Measurements from ENCODE around the gene BAG3. TPM values are rescaled to one million over a fixed set of nuclear protein-coding genes. Genes with fewer than 3 reads are reported as not detected.

The BAG3 gene
- polyA plus RNA-seq, 3 donors: 12.1 to 90.9 (median 44.0) TPM

DNA sequence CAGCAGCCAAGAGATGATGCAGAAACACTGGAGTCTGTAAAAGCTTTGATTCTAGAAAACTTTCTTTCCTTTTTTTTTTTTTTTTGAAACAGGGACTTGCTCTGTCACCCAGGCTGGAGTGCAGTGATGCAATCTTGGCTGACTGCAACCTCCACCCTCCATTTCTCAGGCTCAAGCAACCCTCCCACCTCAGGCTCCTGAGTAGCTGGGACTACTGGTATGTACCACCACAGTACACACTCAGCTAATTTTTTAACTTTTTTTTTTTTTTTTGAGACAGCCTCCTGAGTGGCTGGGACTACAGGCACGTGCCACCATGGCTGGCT, 17.0 kb upstream of the BAG3 start:
- 53 to 80% (median 64%) methylated on average over 1 of the region's 1 CpG for WGBS, 3 donors
- H3K27ac ChIP-seq (ENCODE audit: low read depth, low read length): no peak overlapping the region

- no peak overlapping the region for H3K27ac ChIP-seq (ENCODE audit: low read depth, low read length)
- 71 to 79% (median 76%) methylated on average over 4 of the region's 4 CpGs for WGBS, 3 donors
These were observed 13.5 kb upstream of the BAG3 start for GRCh38 chr10:119637631-119638030.

DNA sequence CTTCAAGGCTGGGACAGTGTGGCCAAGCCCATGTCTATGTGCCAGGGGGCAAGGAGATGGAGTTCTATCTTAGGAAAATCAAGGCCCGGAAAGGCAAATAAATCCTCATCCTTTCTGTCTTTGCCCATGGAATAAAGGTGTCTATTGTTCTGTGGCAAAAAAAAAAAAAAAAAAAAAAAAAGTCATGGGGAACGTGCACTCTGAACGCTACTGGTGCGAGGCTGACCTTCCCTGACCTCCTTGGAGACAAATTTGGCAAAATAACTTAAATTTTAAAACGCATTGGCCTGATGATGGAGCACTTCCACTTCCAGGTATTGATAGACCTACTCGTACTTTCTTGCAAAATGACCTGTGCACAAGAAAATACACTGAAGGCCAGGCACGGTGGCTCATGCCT, 12.2 kb upstream of the BAG3 start:
- 59 to 70% (median 67%) methylated on average over 7 of the region's 7 CpGs for WGBS, 3 donors
- H3K27ac ChIP-seq (ENCODE audit: low read depth, low read length): no peak overlapping the region

DNA sequence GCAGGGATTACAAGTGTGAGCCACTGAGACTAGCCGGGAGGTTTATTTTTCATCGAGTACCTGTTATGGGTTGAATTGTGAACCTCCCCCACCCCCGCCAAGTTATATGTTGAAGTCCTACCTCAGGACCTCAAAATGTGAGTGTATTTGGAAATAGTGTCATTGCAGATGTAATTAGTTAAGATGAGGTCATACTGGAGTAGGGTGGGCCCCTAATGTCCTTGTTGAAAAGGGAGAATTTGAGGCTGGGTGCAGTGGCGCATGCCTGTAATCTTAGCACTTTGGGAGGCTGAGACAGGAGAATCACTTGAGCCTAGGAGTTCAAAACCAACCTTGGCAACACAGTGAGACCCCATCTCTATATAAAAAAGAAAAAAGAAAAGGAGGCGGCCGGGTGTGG, 10.8 kb upstream of the BAG3 start:
- 93 to 98% (median 95%) methylated on average over 6 of the region's 6 CpGs for WGBS, 3 donors
- H3K27ac ChIP-seq (ENCODE audit: low read depth, low read length): no peak overlapping the region

- H3K27ac ChIP-seq (ENCODE audit: low read depth, low read length): no peak overlapping the region
- WGBS, 3 donors: 62 to 87% (median 86%) methylated on average over 8 of the region's 8 CpGs
These were observed 10.2 kb upstream of the BAG3 start for GRCh38 chr10:119640875-119641526.

GRCh38 chr10:119642556-119643111, 8.5 kb upstream of the BAG3 start:
- no peak overlapping the region for H3K27ac ChIP-seq (ENCODE audit: low read depth, low read length)
- 82 to 95% (median 91%) methylated on average over 2 of the region's 2 CpGs for WGBS, 3 donors

DNA sequence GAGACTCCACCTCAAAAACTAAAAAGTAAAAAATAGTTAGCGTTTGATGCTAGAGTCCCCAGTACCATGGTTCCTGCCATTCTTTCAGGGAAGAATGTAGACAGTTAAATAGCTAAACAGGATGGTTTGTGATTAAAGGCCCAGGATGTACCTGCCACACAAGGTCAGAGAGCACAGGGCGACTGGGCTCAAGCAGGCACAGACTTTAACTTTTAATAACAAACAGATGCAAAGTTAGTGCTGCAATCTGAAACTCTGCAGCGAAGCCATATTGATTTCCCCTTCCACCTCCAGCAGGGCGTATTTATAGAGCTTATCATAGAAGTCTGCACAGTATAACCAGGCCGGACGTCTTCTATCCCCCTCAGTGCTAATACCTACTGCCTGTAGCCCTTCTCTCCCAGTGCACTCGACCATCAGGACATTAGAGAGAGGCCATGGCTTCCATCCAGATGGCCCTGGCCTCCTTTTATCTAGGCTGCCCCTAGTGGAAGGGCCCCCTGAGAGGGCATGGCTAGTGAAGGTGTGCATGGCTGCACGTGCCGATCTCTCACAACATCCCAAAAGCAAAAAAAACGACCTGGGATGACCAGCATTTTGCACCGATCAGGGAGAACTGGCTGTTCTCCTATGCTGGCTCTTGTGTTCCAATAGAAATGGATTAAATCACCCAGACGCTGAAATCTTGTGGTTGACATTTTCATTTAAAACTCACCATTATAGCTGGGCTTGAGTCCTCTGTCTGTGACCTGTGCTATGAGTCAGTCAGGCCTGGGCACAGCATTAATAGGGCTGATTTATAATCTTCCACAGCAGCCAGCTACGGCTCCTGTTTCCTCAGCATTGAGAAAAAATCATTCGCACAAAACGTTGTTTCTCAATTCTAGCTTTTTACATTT, 7.6 kb upstream of the BAG3 start:
- H3K27ac ChIP-seq (ENCODE audit: low read depth, low read length): no peak overlapping the region
- WGBS, 3 donors: 51 to 84% (median 83%) methylated on average over 15 of the region's 15 CpGs

DNA sequence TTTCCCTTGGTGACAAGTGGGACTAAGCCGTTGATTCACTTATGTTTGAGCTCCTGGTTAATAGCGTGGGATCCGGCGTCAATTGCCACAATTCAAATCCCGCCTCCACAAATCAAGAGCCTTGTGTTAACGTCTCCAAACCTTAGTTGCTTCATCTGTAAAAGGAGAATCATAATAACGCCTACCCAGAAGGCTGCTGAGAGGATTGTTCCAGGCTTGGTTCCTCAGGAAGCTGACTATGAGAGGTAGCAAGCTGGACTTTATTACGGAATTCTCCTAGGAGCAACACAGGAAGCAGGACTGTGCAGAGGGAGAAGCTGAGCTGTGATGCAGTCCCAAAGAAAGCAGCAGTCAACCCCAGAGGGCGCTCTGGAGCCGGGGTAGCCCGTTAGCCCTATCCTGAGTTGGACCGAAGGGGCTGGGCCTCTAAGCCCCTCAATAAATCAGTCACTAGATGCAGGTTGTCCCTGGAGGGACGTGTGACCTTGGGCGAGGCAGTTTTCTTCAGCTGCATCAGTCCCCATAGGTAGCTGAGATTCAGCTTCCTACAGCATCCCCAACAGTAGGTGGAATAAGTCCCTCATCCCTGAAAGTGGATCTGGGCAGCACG, 6.9 kb upstream of the BAG3 start:
- H3K27ac ChIP-seq (ENCODE audit: low read depth, low read length): no peak overlapping the region
- WGBS, 3 donors: 66 to 73% (median 68%) methylated on average over 15 of the region's 15 CpGs

DNA sequence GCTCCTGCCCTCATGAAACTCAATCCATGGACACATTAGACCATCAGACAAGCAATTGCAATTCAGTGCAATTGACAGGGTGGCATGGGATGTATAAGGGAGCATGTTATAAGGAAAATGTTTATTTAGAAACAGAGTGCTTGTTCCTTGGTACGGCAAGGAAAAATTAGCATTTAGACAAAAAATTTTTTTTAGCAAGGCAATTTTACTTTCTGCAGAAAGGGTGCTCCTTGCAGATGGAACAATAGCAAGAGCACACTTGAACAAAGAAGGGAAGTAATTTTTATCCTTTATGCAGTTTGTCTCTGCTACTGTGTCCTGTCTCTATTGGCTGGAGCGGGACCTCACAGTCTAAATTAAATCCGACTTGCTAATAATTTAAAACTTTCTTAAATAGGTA, 6.2 kb upstream of the BAG3 start:
- WGBS, 3 donors: 90 to 94% (median 93%) methylated on average over 3 of the region's 3 CpGs
- H3K27ac ChIP-seq (ENCODE audit: low read depth, low read length): no peak overlapping the region

- H3K27ac ChIP-seq (ENCODE audit: low read depth, low read length): no peak overlapping the region
- WGBS, 3 donors: 100% methylated on average over 1 of the region's 1 CpG
These were observed 1.1 kb upstream of the BAG3 start for GRCh38 chr10:119650062-119650461.

DNA sequence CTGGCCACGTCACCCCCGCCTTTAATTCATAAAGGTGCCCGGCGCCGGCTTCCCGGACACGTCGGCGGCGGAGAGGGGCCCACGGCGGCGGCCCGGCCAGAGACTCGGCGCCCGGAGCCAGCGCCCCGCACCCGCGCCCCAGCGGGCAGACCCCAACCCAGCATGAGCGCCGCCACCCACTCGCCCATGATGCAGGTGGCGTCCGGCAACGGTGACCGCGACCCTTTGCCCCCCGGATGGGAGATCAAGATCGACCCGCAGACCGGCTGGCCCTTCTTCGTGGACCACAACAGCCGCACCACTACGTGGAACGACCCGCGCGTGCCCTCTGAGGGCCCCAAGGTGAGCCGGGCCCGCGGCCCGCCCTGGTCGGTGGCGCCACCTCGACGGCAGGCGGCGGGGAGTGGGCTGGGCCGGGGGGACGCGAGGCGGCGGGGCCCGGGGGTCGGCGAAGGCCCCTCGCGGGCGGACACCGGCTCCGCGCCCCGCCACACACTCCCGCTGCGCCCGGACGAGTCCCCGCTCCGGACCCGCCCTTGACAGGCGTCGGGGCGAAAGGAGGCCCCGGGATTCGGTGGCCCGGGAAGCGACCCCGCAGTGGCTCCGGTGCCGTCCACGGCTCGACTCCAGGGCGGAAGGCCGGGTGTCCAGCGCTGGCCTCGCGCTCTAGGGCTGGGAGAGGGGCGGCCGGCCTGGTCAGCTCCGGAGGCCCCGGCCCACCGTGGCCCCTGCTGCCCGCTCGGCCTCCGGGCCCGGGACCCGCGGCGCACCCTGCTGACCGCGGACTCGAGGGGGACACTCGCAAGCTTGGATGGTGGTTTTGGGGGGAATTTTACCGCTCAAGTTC, 557 bp downstream of the BAG3 start:
- peak overlapping the region; percentile 96 for H3K27ac ChIP-seq (ENCODE audit: low read depth, low read length)
- WGBS, 3 donors: 1 to 3% (median 2%) methylated on average over 47 to 107 of the region's 107 CpGs

DNA sequence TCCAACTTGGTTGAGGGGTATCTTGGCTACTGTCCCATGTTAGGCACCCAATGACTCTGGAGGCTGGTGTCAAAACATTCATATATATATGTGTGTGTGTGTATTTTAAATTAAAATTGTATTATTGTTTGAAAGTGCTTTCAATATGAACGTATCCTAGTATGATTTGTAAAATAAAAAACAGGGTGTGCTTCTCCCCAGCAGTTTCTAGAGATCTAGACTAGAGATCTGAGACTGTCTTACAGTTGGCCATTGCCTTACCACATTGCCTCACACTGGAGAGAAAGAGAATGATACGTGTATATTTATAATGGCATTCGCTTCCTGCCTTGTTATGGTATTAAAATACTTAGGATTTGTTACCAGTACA, 1.2 kb downstream of the BAG3 start:
- H3K27ac ChIP-seq (ENCODE audit: low read depth, low read length): peak overlapping the region; percentile 96
- WGBS, 3 donors: 1 to 15% (median 7%) methylated on average over 3 of the region's 3 CpGs

DNA sequence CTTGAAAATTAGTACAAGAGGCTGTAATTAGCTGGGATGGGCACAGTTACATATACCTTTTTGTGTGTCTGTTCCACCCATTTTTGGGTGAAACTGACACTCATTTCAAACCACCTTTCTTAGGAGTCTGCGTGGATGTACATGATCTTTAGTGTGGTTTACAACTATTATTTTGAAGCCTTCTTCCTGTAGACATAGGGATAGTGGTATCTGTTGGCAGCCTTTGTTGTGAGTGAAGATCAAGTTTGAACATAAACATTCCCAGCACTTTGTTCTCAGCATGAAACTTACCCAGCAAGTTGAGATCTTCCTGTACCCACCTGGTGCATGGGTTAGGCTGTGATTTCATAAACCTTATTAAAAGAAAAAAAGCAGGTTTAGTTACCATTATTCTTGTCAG, 2.0 kb downstream of the BAG3 start:
- no peak overlapping the region for H3K27ac ChIP-seq (ENCODE audit: low read depth, low read length)
- 38 to 90% (median 79%) methylated on average over 1 of the region's 1 CpG for WGBS, 3 donors

- 75 to 78% (median 76%) methylated on average over 2 of the region's 2 CpGs for WGBS, 3 donors
These were observed 2.7 kb downstream of the BAG3 start for GRCh38 chr10:119653916-119654315.

DNA sequence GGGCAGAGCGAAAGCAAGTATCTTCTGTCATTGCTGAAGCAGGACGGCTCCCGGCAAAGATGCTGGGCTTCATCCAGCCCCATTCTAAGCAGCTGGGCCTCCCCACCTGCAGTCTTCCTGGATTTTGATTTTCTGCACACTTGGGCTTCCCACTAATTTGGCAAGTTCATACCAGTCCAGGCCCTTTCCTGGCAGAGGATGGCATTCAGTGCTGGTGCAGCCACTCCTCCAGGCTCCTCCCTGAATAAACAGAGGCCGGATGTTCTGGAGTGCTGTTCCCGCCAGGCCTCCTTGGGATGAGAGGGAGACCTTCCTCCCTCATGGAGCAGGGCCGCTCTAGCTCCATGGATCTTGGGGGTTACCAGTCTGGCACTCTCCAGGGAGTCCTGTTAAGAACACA, 3.4 kb downstream of the BAG3 start:
- 68% methylated on average over 6 of the region's 6 CpGs for WGBS, 3 donors
- no peak overlapping the region for H3K27ac ChIP-seq (ENCODE audit: low read depth, low read length)

More at GRCh38 chr10:119653916-119654315, 2.7 kb downstream of the BAG3 start:
- no peak overlapping the region for H3K27ac ChIP-seq (ENCODE audit: low read depth, low read length)

DNA sequence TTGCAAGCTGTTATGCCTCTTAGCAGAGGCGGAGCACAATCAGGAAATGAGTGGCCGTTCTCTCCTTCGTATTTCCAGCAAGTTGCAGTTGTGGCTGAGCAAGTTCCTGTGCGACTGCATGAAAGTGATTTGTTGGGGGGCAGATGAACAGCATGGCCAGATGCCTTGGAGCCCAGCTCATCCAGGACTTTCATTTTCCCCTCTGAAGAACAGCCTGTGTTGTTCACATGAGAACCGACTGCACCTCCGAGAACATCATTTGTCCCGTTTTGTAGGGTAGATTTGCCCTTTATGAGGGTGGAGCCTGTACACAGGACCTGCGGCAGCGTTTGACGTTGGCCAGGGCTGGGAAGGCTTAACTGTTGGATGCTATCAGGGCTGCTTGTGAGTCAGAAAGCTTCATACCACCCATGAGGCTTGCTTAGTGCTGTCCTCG, 4.4 kb downstream of the BAG3 start:
- peak overlapping the region; percentile 21 for H3K27ac ChIP-seq (ENCODE audit: low read depth, low read length)
- WGBS, 3 donors: 29 to 58% (median 32%) methylated on average over 11 of the region's 11 CpGs

- no peak overlapping the region for H3K27ac ChIP-seq (ENCODE audit: low read depth, low read length)
- 46 to 84% (median 76%) methylated on average over 2 of the region's 2 CpGs for WGBS, 3 donors
These were observed 5.6 kb downstream of the BAG3 start for GRCh38 chr10:119656760-119657159.

GRCh38 chr10:119657725-119658124, 6.5 kb downstream of the BAG3 start:
- H3K27ac ChIP-seq (ENCODE audit: low read depth, low read length): no peak overlapping the region
- WGBS, 3 donors: 52 to 62% (median 58%) methylated on average over 7 of the region's 7 CpGs
